K562 (cell line): ENCODE measurements around the gene ADNP. TPM values are rescaled to one million over a fixed set of nuclear protein-coding genes. Genes with fewer than 3 reads are reported as not detected.

Experiments used
- ATAC-seq: fragments of 200-7000 bp; cut with Tn5 transposase; 3 replicates; pipeline ENCODE4 v1.9.1; 2020; ENCODE audit warnings: moderate library complexity
- BruUV-seq: library from RNA; stranded (reverse); fragments of 400-500 nt; replicated peaks from 2 replicates; lab custom pipeline; 2021; lab: Mats Ljungman, UMichigan
- CTCF ChIA-PET: fragments of 300-600 bp; formaldehyde crosslinking; extraction: SDS; loops from one replicate; lab custom pipeline; 2021; ENCODE audit warnings: low intra/inter-chr PET ratio; lab: Yijun Ruan, JAX
- POLR2A ChIA-PET: fragments of 300-600, 350-650 bp; sonication (Branson Sonifier 250); formaldehyde crosslinking; extraction: SDS; loops from one replicate; lab custom pipeline; 2021; ENCODE audit warnings: antibody characterized with exemption, inconsistent platforms; lab: Yijun Ruan, JAX
- DNase-seq, 4 experiments: peaks; one replicate each; pipeline versions ENCODE4 v3.0.0 to v3.0.0-alpha.2; 2011 to 2018; ENCODE audit warnings: low spot score in 3 of 4, mixed read lengths in 3 of 4; ENCODE audit errors: extremely low read depth in 1 of 4
- FAIRE-seq: peaks from 2 replicates; lab custom pipeline; 2011; peaks lifted over from hg19 to GRCh38; lab: Jason Lieb, UNC
- H2AFZ ChIP-seq: 2 replicates; pipeline ENCODE4 v1.6.0; 2011; ENCODE audit warnings: low read depth, low read length, control low read depth, inconsistent platforms
- H3K27ac ChIP-seq: fragments of 200-600 bp; 3 replicates; pipeline ENCODE4 v1.8.0; 2011; ENCODE audit warnings: low read depth, mild to moderate bottlenecking, control low read depth, inconsistent platforms, low read length, moderate library complexity, mixed read lengths; ENCODE audit errors: extremely low read depth
- H3K27me3 ChIP-seq, 2 experiments: fragments of 300-600 bp in 1 of 2; 2 replicates in 1 of 2; 3 replicates in 1 of 2; pipeline versions ENCODE4 v1.6.0 to v1.8.0; 2011; ENCODE audit warnings: inconsistent platforms in 2 of 2, low read length in 2 of 2, mild to moderate bottlenecking in 1 of 2, mixed read lengths in 1 of 2, moderate library complexity in 1 of 2; ENCODE audit not compliant: control insufficient read depth in 2 of 2, insufficient read depth in 2 of 2
- H3K36me3 ChIP-seq: fragments of 300-600 bp; 3 replicates; pipeline ENCODE4 v1.8.0; 2011; ENCODE audit warnings: mild to moderate bottlenecking, low read length, inconsistent platforms; ENCODE audit not compliant: control insufficient read depth, insufficient read depth
- H3K4me1 ChIP-seq, 2 experiments: fragments of 200-600 bp in 1 of 2; replicated peaks in 1 of 2; 2 replicates in 1 of 2; 3 replicates in 1 of 2; pipeline versions ENCODE4 v1.5.1 to v1.8.0; 2011; ENCODE audit warnings: inconsistent platforms in 2 of 2, low read length in 2 of 2, mild to moderate bottlenecking in 1 of 2, mixed read lengths in 1 of 2, moderate library complexity in 1 of 2; ENCODE audit not compliant: control insufficient read depth in 2 of 2, insufficient read depth in 2 of 2
- H3K4me2 ChIP-seq: 2 replicates; pipeline ENCODE4 v1.6.1; 2011; ENCODE audit warnings: low read length, control low read depth, inconsistent platforms, mixed read lengths; ENCODE audit not compliant: insufficient read depth
- H3K4me3 ChIP-seq: fragments of 200-600 bp; sonication (generic), shearing (Covaris generic); 2 replicates; pipeline ENCODE4 v1.5.1; 2016; ENCODE audit warnings: control low read depth, inconsistent platforms
- H3K79me2 ChIP-seq: fragments of 200-600 bp; 3 replicates; pipeline ENCODE4 v1.8.0; 2011; ENCODE audit warnings: low read length, inconsistent platforms; ENCODE audit not compliant: control insufficient read depth, insufficient read depth
- H3K9ac ChIP-seq, 2 experiments: 2 replicates each; pipeline versions ENCODE4 v1.6.0 to v1.6.1; 2011; ENCODE audit warnings: low read depth in 2 of 2, low read length in 2 of 2, control low read depth in 1 of 2, inconsistent platforms in 1 of 2, mild to moderate bottlenecking in 1 of 2, mixed read lengths in 1 of 2; ENCODE audit not compliant: insufficient read depth in 1 of 2
- H3K9me1 ChIP-seq: one replicate; pipeline ENCODE4 v1.6.0; 2011; ENCODE audit warnings: inconsistent platforms, mild to moderate bottlenecking, low read length, moderate library complexity; ENCODE audit not compliant: control insufficient read depth, insufficient read depth
- H3K9me3 ChIP-seq: replicated peaks from 2 replicates; pipeline ENCODE4 v1.5.1; 2011; ENCODE audit warnings: low read depth, low read length, inconsistent platforms; ENCODE audit not compliant: control insufficient read depth, insufficient read depth
- H4K20me1 ChIP-seq: replicated peaks from 2 replicates; pipeline ENCODE4 v1.6.1; 2011; ENCODE audit warnings: low read length, inconsistent platforms, mixed read lengths; ENCODE audit not compliant: control insufficient read depth, insufficient read depth
- CHD7 ChIP-seq: fragments of 200-600 bp; sonication (generic); IDR thresholded peaks from one replicate; pipeline ENCODE4 v1.6.1; 2012; ENCODE audit warnings: mild to moderate bottlenecking, low read depth, low read length, inconsistent platforms
- MECOM ChIP-seq: fragments of 250-450 bp; sonication (Bioruptor Pico); IDR thresholded peaks from 2 replicates; pipeline ENCODE4 v1.8.0; 2022; ENCODE audit warnings: inconsistent platforms
- PATZ1 ChIP-seq: fragments of 250-450 bp; sonication (Bioruptor Pico); IDR thresholded peaks from 2 replicates; pipeline ENCODE4 v1.5.0; 2020; ENCODE audit warnings: mild to moderate bottlenecking, borderline replicate concordance
- SMARCA5 ChIP-seq: fragments of 450-650 bp; IDR thresholded peaks from 2 replicates; pipeline ENCODE4 v1.6.1; 2016
- TAL1 ChIP-seq: fragments of 450-650 bp; IDR thresholded peaks from 2 replicates; pipeline ENCODE4 v1.6.1; 2016; ENCODE audit warnings: mild to moderate bottlenecking
- ZBTB2 ChIP-seq: fragments of 450-650 bp; IDR thresholded peaks from 2 replicates; pipeline ENCODE4 v1.6.1; 2016; ENCODE audit warnings: antibody characterized with exemption
- ZNF384 ChIP-seq: IDR thresholded peaks from 2 replicates; pipeline ENCODE4 v1.6.1; 2012; ENCODE audit warnings: low read depth, low read length, improper control_type of control experiment
- ZNF76 ChIP-seq: fragments of 250-450 bp; sonication (Bioruptor Pico); IDR thresholded peaks from 2 replicates; pipeline ENCODE4 v1.4.0; 2020; ENCODE audit warnings: mild to moderate bottlenecking, moderate library complexity, borderline replicate concordance
- WGBS: fragments of 100-300 bp; shearing (Covaris generic); methylation state at CpG from one replicate; pipeline ENCODE4 v1.1.6; 2016; ENCODE audit warnings: low coverage, mixed read lengths; ENCODE audit not compliant: insufficient coverage; ENCODE audit errors: missing lambda C conversion rate; 5-methylcytosine and 5-hydroxymethylcytosine counted together
- in situ Hi-C: fragments of 300-500 bp; cut with MboI; formaldehyde crosslinking; loops from 4 replicates; pipeline ENCODE4 v1.15.0; 2018; ENCODE audit warnings: inconsistent platforms, mixed read lengths
- intact Hi-C: fragments of 100-400 bp; cut with micrococcal nuclease; formaldehyde crosslinking; loops from 2 replicates; pipeline ENCODE4 v1.14.2; 2022
- polyA plus RNA-seq, 8 experiments: library from polyadenylated mRNA; depleted of rRNA in 4 of 8; stranded (reverse) in 5 of 8; unstranded in 3 of 8; fragments of >200 nt; fragmentation: Nextera tagmentation in 2 of 8; fragmentation: Illumina TruSeq in 1 of 8; extraction: Ambion mirVana in 2 of 8; extraction: Trizol in 1 of 8; gene quantifications; 2 replicates each; pipeline versions ENCODE4 v1.2.1 to v1.2.3, GENCODE V29; 2011 to 2014; ENCODE audit warnings: inconsistent platforms in 1 of 8, missing spikeins in 1 of 8
- total RNA-seq, 7 experiments: library from RNA; depleted of rRNA in 6 of 7; stranded (reverse); fragments of >200 nt in 6 of 7; fragmentation: Illumina TruSeq in 2 of 7; extraction: Trizol in 2 of 7; gene quantifications; 2 replicates each; pipeline versions ENCODE4 v1.2.1 to v1.2.3, GENCODE V29; 2011 to 2021; ENCODE audit warnings: low replicate concordance in 1 of 7

ADNP gene
- total and polyA plus RNA-seq, 9 of the 15 experiments (the other 6 are each of a cell fraction or from before 2014, with no cell fraction given): 17.8 to 59.9 (median 25.3) TPM

GRCh38 chr20:50873585-50873984, 57.7 kb downstream of the ADNP start:
- no peak overlapping the region for H2AFZ ChIP-seq
- no peak overlapping the region for H3K4me3 ChIP-seq
- H3K27ac ChIP-seq: no peak overlapping the region
- no peak overlapping the region for H3K4me2 ChIP-seq
- no peak for ATAC-seq
- no peaks in the 10 kb centered on the region for H3K9me3 ChIP-seq
- WGBS: 39% methylated on average over 10 of the region's 10 CpGs
- POLR2A ChIA-PET: interaction anchor here (0.6 to 1.5 kb wide), 5 partner anchors 8 to 367 kb away, joined by 3 read pairs; no protein-coding TSS in a partner anchor
- DNase-seq: no peak
- no peaks in the 10 kb centered on the region for H3K79me2 ChIP-seq
- intact Hi-C loops (no loop called here), in situ Hi-C loops (no loop called here)
- no peak for FAIRE-seq
- peaks cover 0 to 16% of the 10 kb centered on the region in 2 experiments; a peak in 2 of 5 replicates for H3K4me1 ChIP-seq
- H3K36me3 ChIP-seq: no peaks in the 10 kb centered on the region
- CTCF ChIA-PET: no interaction called here
- 0 out of 2 replicates have a peak, but pooled peaks cover 4% of the 10 kb centered on the region for H4K20me1 ChIP-seq
- no TSS peak for BruUV-seq
- H3K27me3 ChIP-seq: no peaks in the 10 kb centered on the region
- H3K9me1 ChIP-seq: no peaks in the 10 kb centered on the region
- peak overlapping the region in 1 of 2 experiments; percentile 45; a peak in 1 of 4 replicates for H3K9ac ChIP-seq
- TF ChIP-seq ZNF76 (CRISPR knock-in tag) (no peak), ZNF384 (no peak), ZBTB2 (no peak), CHD7 (no peak), SMARCA5 (no peak), MECOM (CRISPR knock-in tag) (no peak), TAL1 (no peak), PATZ1 (CRISPR knock-in tag) (no peak)
